Activated B cell treated with CpG ODN at 0.5 μM for 24 hours (primary cell): ENCODE results near the gene SUCLG2. TPM values are rescaled to one million over a fixed set of nuclear protein-coding genes. Genes with fewer than 3 reads are reported as not detected.

Experiments used
- ATAC-seq: fragments of 200-7000 bp; cut with Tn5 transposase; one replicate; pipeline ENCODE4 v1.10.0; 2021; ENCODE audit warnings: low read depth, mild to moderate bottlenecking, moderate library complexity
- CTCF ChIA-PET: fragments of 350-600 bp; sonication (Branson Sonifier 250); formaldehyde crosslinking; loops from one replicate; lab custom pipeline; 2021; ENCODE audit warnings: antibody characterized with exemption; lab: Charles Lee
- POLR2A ChIA-PET: fragments of 350-600 bp; sonication (Branson Sonifier 250); formaldehyde crosslinking; loops from one replicate; lab custom pipeline; 2021; ENCODE audit warnings: antibody characterized with exemption; lab: Charles Lee
- DNase-seq: peaks from one replicate; pipeline ENCODE4 v3.0.0; 2022
- H3K27ac Mint-ChIP-seq: one replicate; pipeline ENCODE4 v1.8.0; 2020; ENCODE audit warnings: mixed read lengths
- H3K27me3 Mint-ChIP-seq: one replicate; pipeline ENCODE4 v1.8.0; 2021; ENCODE audit warnings: mixed read lengths
- H3K36me3 Mint-ChIP-seq: one replicate; pipeline ENCODE4 v1.8.0; 2021; ENCODE audit warnings: low read depth, mixed read lengths
- H3K4me1 Mint-ChIP-seq: one replicate; pipeline ENCODE4 v1.8.0; 2021; ENCODE audit warnings: mixed read lengths
- H3K4me3 Mint-ChIP-seq: one replicate; pipeline ENCODE4 v1.8.0; 2020; ENCODE audit warnings: mild to moderate bottlenecking, mixed read lengths
- H3K9me3 Mint-ChIP-seq: one replicate; pipeline ENCODE4 v1.8.0; 2020; ENCODE audit warnings: mixed read lengths
- intact Hi-C: fragments of 100-400 bp; cut with micrococcal nuclease; formaldehyde crosslinking; loops from one replicate; pipeline ENCODE4 v1.15.1; 2024
- total RNA-seq: library from RNA; stranded (reverse); gene quantifications from 2 replicates; pipeline ENCODE4 v1.2.3, GENCODE V29; 2022
- TF ChIP-seq, protein P1 (sequence below): fragments of 200-600 bp; IDR thresholded peaks from one replicate; pipeline ENCODE4 v1.8.0; 2022; ENCODE audit warnings: antibody characterized with exemption, mild to moderate bottlenecking

Gene SUCLG2, protein sequence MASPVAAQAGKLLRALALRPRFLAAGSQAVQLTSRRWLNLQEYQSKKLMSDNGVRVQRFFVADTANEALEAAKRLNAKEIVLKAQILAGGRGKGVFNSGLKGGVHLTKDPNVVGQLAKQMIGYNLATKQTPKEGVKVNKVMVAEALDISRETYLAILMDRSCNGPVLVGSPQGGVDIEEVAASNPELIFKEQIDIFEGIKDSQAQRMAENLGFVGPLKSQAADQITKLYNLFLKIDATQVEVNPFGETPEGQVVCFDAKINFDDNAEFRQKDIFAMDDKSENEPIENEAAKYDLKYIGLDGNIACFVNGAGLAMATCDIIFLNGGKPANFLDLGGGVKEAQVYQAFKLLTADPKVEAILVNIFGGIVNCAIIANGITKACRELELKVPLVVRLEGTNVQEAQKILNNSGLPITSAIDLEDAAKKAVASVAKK
- 38.9 and 40.8 TPM in 2 replicates for total RNA-seq

DNA sequence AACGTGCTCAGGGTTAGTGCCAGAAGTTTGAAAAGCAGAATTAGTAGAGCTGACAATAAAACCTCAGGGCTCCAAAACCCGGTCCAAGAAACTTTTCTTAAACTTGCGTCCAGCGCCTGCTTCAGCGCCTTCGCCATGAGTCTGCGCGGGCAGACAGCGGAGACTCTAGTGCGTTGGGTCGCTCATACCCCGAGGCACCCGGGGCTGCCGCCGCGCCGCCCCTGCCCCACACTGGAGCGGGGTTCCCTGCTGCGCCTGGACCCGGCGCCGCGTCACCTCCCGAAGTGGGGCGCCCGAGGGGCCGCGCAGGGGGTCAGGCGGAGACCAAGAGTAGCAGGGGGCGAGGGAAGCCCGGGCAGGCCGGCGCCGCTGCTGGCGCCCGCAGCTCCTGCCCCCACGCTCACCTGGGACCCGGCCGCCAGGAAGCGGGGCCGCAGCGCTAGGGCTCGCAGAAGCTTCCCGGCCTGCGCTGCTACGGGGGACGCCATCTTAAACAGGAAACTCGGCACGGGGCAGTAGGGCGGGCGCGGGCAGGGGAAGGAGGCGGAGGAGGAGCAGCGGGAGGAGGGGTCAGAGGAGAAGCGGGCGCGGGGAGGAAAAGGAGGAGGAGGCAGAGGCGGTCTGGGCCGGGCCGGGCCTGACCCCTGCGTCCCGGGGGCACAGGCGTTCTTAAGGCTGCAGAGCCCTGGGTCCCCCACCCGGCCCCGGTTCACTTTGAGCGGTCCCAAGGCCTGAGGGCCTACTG, at the start of gene SUCLG2:
Gene SUCLG2 (minus strand): TSS at position 514 of the 745 bp plus-strand sequence. CDS start 26 bp downstream, at position 488.
- Mint-ChIP-seq H3K4me1 (peaks cover 63% of the 10 kb centered on the region), H3K36me3 (peaks cover 9% of the 10 kb centered on the region), H3K9me3 (no peaks in the 10 kb centered on the region), H3K27me3 (no peaks in the 10 kb centered on the region), H3K4me3 (peak within 1 kb of the TSS; percentile 86), H3K27ac (peak within 1 kb of the TSS; percentile 87)
- TF ChIP-seq, protein P1, sequence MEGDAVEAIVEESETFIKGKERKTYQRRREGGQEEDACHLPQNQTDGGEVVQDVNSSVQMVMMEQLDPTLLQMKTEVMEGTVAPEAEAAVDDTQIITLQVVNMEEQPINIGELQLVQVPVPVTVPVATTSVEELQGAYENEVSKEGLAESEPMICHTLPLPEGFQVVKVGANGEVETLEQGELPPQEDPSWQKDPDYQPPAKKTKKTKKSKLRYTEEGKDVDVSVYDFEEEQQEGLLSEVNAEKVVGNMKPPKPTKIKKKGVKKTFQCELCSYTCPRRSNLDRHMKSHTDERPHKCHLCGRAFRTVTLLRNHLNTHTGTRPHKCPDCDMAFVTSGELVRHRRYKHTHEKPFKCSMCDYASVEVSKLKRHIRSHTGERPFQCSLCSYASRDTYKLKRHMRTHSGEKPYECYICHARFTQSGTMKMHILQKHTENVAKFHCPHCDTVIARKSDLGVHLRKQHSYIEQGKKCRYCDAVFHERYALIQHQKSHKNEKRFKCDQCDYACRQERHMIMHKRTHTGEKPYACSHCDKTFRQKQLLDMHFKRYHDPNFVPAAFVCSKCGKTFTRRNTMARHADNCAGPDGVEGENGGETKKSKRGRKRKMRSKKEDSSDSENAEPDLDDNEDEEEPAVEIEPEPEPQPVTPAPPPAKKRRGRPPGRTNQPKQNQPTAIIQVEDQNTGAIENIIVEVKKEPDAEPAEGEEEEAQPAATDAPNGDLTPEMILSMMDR = no peak
- ATAC-seq = peak; percentile 83
- POLR2A ChIA-PET = interaction anchor here (0.6 to 3.8 kb wide), 10 partner anchors 10 to 659 kb away, joined by 3 to 23 read pairs (median 4); partner anchors contain the start of gene KBTBD8
- DNase-seq = peak; percentile 80
- CTCF ChIA-PET = interaction anchor here (1.0 to 1.1 kb wide), 2 partner anchors 29 to 608 kb away, joined by 3 read pairs; no protein-coding TSS in a partner anchor
- intact Hi-C loops = loop anchor here (1.0 to 10.0 kb wide), 6 partner anchors 605 to 1433 kb away; partner anchors contain the start of genes ARL6IP5, KBTBD8, LRIG1 and SLC25A26

DNA sequence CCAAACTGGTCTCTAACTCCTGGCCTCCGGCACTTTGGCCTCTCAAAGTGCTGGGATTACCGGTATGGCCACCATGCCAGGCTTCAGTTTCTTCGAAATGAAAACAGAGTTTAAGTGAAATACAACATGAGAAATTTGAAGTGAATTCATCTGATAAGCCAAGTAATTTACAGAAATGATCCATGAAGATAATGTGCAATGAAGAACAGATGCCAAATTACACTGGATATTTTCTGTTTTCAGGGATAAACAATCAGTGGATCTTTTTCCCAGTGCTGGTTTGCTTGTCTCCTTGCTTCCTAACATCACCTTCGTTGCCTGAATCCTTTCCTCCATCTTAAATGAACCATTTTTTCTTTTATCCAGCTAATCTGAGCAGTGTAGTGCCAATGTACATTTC, 46.2 kb upstream of the SUCLG2 start:
- TF ChIP-seq, protein P1 = no peak
- no peaks in the 10 kb centered on the region for H3K9me3 Mint-ChIP-seq
- H3K36me3 Mint-ChIP-seq = no peaks in the 10 kb centered on the region
- intact Hi-C loops = no loop called here
- DNase-seq (no peak), ATAC-seq (no peak)
- peaks cover 8% of the 10 kb centered on the region for H3K4me1 Mint-ChIP-seq
- no peak overlapping the region for H3K27ac Mint-ChIP-seq
- ChIA-PET CTCF (no interaction called here), POLR2A (no interaction called here)
- H3K4me3 Mint-ChIP-seq = no peak overlapping the region
- no peaks in the 10 kb centered on the region for H3K27me3 Mint-ChIP-seq

GRCh38 chr3:67699882-67700281, 45.5 kb upstream of the SUCLG2 start:
- Mint-ChIP-seq H3K27ac (no peak overlapping the region), H3K4me3 (no peak overlapping the region), H3K27me3 (no peaks in the 10 kb centered on the region), H3K4me1 (peaks cover 6% of the 10 kb centered on the region), H3K9me3 (no peaks in the 10 kb centered on the region), H3K36me3 (no peaks in the 10 kb centered on the region)
- ChIA-PET POLR2A (no interaction called here), CTCF (no interaction called here)
- no peak for DNase-seq
- no peak for ATAC-seq
- TF ChIP-seq, protein P1 = no peak
- intact Hi-C loops = no loop called here

DNA sequence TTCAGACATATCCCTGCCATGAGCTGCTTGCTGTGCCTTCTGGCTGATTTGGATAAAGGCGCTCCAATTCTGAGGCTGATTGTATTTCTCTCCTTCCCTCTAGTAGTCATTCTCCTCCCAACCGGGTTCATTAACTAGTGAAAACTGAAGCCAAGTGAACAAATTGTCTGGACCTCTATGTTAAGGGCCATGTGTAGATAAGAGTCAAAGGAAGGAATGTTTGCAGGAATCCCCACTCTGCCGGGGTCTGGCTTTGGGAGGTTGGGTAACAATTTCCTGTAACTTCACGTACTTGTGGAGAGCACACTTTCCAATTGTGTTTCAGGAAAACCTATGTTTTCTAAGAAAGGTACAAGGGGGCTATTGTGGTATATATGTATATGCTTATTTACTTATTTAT, 38.2 kb upstream of the SUCLG2 start:
- Mint-ChIP-seq H3K4me3 (no peak overlapping the region), H3K36me3 (no peaks in the 10 kb centered on the region), H3K9me3 (peaks cover 3% of the 10 kb centered on the region), H3K27me3 (peaks cover 4% of the 10 kb centered on the region), H3K4me1 (peaks cover 12% of the 10 kb centered on the region), H3K27ac (no peak overlapping the region)
- ChIA-PET CTCF (no interaction called here), POLR2A (no interaction called here)
- no peak for ATAC-seq
- no peak for DNase-seq
- intact Hi-C loops = no loop called here
- TF ChIP-seq, protein P1 = no peak

DNA sequence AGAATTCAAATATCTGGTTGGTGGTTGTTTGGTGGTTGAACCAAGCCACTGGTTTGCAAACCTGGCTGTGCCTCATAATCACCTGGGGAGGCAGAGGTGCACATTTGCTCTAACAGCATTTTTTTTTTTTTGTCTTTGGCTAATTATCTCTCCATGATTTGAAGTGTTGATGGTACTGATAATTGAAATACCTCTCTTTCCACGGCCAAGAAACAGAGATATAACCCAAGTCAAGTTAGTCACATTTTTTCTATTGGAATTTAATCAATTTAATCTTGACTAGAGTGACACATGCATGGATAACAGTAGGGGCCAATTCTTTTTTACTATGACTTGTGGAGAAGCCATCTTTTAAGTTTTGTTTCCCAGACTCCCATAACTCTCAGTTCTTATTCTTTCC, 37.5 kb upstream of the SUCLG2 start:
- ChIA-PET POLR2A (interaction anchor here (1.8 kb wide), 1 partner anchor 36 kb away, joined by 9 read pairs; no protein-coding TSS in a partner anchor), CTCF (no interaction called here)
- Mint-ChIP-seq H3K27me3 (peaks cover 4% of the 10 kb centered on the region), H3K4me1 (peaks cover 13% of the 10 kb centered on the region), H3K27ac (no peak overlapping the region), H3K9me3 (peaks cover 3% of the 10 kb centered on the region), H3K4me3 (no peak overlapping the region), H3K36me3 (no peaks in the 10 kb centered on the region)
- ATAC-seq (no peak), DNase-seq (no peak)
- intact Hi-C loops = no loop called here
- TF ChIP-seq, protein P1 = no peak
